SK-N-SH (cell line): ENCODE measurements around the gene CLCN3. TPM values are rescaled to one million over a fixed set of nuclear protein-coding genes. Genes with fewer than 3 reads are reported as not detected.

Source experiments
- CTCF ChIA-PET: fragments of 300-600, 350-600 bp; formaldehyde crosslinking; extraction: SDS; loops from one replicate; lab custom pipeline; 2021; lab: Yijun Ruan, JAX
- POLR2A ChIA-PET: fragments of 350-600 bp; sonication (Branson Sonifier 250); formaldehyde crosslinking; extraction: SDS; loops from one replicate; lab custom pipeline; 2020; ENCODE audit warnings: antibody characterized with exemption, inconsistent platforms; lab: Yijun Ruan, JAX
- DNase-seq: peaks from one replicate; pipeline ENCODE4 v3.0.0; 2012
- H2AFZ ChIP-seq: fragments of 200-600 bp; sonication (generic); 2 replicates; pipeline ENCODE4 v1.8.1; 2016; ENCODE audit warnings: antibody characterized with exemption, mild to moderate bottlenecking, low read depth
- H3F3A ChIP-seq: fragments of 200-600 bp; sonication (generic); replicated peaks from 2 replicates; pipeline ENCODE3; 2016; ENCODE audit warnings: antibody characterized with exemption, mild to moderate bottlenecking; ENCODE audit not compliant: insufficient read depth
- H3K27ac ChIP-seq, 2 experiments: fragments of 200-500 bp in 1 of 2; fragments of 200-600 bp in 1 of 2; sonication (Bioruptor generic) in 1 of 2; sonication (generic), shearing (Covaris generic) in 1 of 2; 2 replicates each; pipeline versions ENCODE4 v1.5.1 to v1.6.1; 2014 to 2016; ENCODE audit warnings: low read depth in 2 of 2, inconsistent platforms in 1 of 2, low read length in 1 of 2, mild to moderate bottlenecking in 1 of 2, mixed read lengths in 1 of 2
- H3K27me3 ChIP-seq: fragments of 200-600 bp; sonication (generic), shearing (Covaris generic); 2 replicates; pipeline ENCODE4 v1.6.1; 2016; ENCODE audit warnings: mixed run types; ENCODE audit not compliant: insufficient read depth
- H3K36me3 ChIP-seq, 2 experiments: fragments of 200-500 bp in 1 of 2; fragments of 200-600 bp in 1 of 2; sonication (Bioruptor generic) in 1 of 2; sonication (generic) in 1 of 2; replicated peaks in 1 of 2; 2 replicates each; pipeline versions ENCODE3 to v1.5.1; 2014 to 2016; ENCODE audit warnings: low read length in 1 of 2, mild to moderate bottlenecking in 1 of 2; ENCODE audit not compliant: insufficient read depth in 2 of 2, control insufficient read depth in 1 of 2
- H3K4me1 ChIP-seq, 2 experiments: fragments of 200-500 bp in 1 of 2; fragments of 200-600 bp in 1 of 2; sonication (Bioruptor generic) in 1 of 2; sonication (generic), shearing (Covaris generic) in 1 of 2; 2 replicates each; pipeline versions ENCODE4 v1.5.1 to v1.6.1; 2014 to 2016; ENCODE audit warnings: low read depth in 1 of 2, low read length in 1 of 2, mixed run types in 1 of 2; ENCODE audit not compliant: insufficient read depth in 2 of 2, control insufficient read depth in 1 of 2
- H3K4me2 ChIP-seq: fragments of 200-600 bp; sonication (generic), shearing (Covaris generic); 2 replicates; pipeline ENCODE4 v1.6.1; 2017; ENCODE audit warnings: mixed run types
- H3K4me3 ChIP-seq, 2 experiments: fragments of 200-500 bp in 1 of 2; fragments of 200-600 bp in 1 of 2; sonication (Bioruptor generic) in 1 of 2; sonication (generic), shearing (Covaris generic) in 1 of 2; 2 replicates each; pipeline versions ENCODE4 v1.5.1 to v1.8.1; 2014 to 2016; ENCODE audit warnings: low read depth in 2 of 2, inconsistent platforms in 1 of 2, low read length in 1 of 2, mild to moderate bottlenecking in 1 of 2, mixed read lengths in 1 of 2, moderate library complexity in 1 of 2
- H3K79me2 ChIP-seq: fragments of 200-600 bp; sonication (generic); 2 replicates; pipeline ENCODE4 v1.8.1; 2017; ENCODE audit warnings: mild to moderate bottlenecking; ENCODE audit not compliant: insufficient read depth
- H3K9ac ChIP-seq: fragments of 200-600 bp; sonication (generic); 2 replicates; pipeline ENCODE4 v1.6.1; 2017; ENCODE audit warnings: mixed run types
- H3K9me2 ChIP-seq: fragments of 200-600 bp; sonication (generic); 2 replicates; pipeline ENCODE4 v1.6.1; 2017; ENCODE audit warnings: mixed run types
- H3K9me3 ChIP-seq: fragments of 200-600 bp; sonication (generic); 2 replicates; pipeline ENCODE4 v1.6.1; 2017; ENCODE audit warnings: mixed run types, mild to moderate bottlenecking, moderate library complexity
- H4K20me1 ChIP-seq: fragments of 200-600 bp; sonication (generic); 2 replicates; pipeline ENCODE4 v1.6.1; 2017; ENCODE audit warnings: mild to moderate bottlenecking, mixed run types; ENCODE audit not compliant: insufficient read depth
- CTCF ChIP-seq: fragments of 200-600 bp; sonication (generic); IDR thresholded peaks from 2 replicates; pipeline ENCODE4 v1.6.1; 2017; ENCODE audit warnings: antibody characterized with exemption, mild to moderate bottlenecking, moderate library complexity
- EP300 ChIP-seq, 2 experiments: IDR thresholded peaks; 2 replicates each; pipeline versions ENCODE4 v1.4.0 to v1.6.1; 2012; ENCODE audit warnings: borderline replicate concordance in 1 of 2, low read depth in 1 of 2, low read length in 1 of 2
- GABPA ChIP-seq: IDR thresholded peaks from 2 replicates; pipeline ENCODE4 v1.4.0; 2012; ENCODE audit warnings: low read depth, mild to moderate bottlenecking
- JUND ChIP-seq: IDR thresholded peaks from 2 replicates; pipeline ENCODE4 v1.4.0; 2012
- MXI1 ChIP-seq: IDR thresholded peaks from 2 replicates; pipeline ENCODE4 v1.6.1; 2012; ENCODE audit warnings: mild to moderate bottlenecking, low read depth, low read length, improper control_type of control experiment
- NFIC ChIP-seq: IDR thresholded peaks from 2 replicates; pipeline ENCODE4 v1.4.0; 2012; ENCODE audit warnings: borderline replicate concordance
- NRF1 ChIP-seq: IDR thresholded peaks from 2 replicates; pipeline ENCODE4 v1.6.1; 2012; ENCODE audit warnings: low read depth, mild to moderate bottlenecking, low read length
- PBX3 ChIP-seq: IDR thresholded peaks from 2 replicates; pipeline ENCODE4; 2012
- SIN3A ChIP-seq: IDR thresholded peaks from 2 replicates; pipeline ENCODE4 v1.6.1; 2012; ENCODE audit warnings: low read depth, mild to moderate bottlenecking, low read length, moderate library complexity, borderline replicate concordance
- TAF1 ChIP-seq: IDR thresholded peaks from 2 replicates; pipeline ENCODE4 v1.6.1; 2012; ENCODE audit warnings: low read depth, mild to moderate bottlenecking, low read length, moderate library complexity, borderline replicate concordance
- TEAD4 ChIP-seq: IDR thresholded peaks from 2 replicates; pipeline ENCODE4 v1.4.0; 2012; ENCODE audit warnings: mild to moderate bottlenecking, borderline replicate concordance; ENCODE audit not compliant: insufficient read depth
- USF2 ChIP-seq: fragments of 150-350 bp; IDR thresholded peaks from 2 replicates; pipeline ENCODE4 v1.6.1; 2017; ENCODE audit warnings: antibody characterized with exemption, low read length, low read depth, borderline replicate concordance
- YY1 ChIP-seq: IDR thresholded peaks from 2 replicates; pipeline ENCODE4 v1.4.0; 2012; ENCODE audit warnings: low read depth, mild to moderate bottlenecking
- ZBTB33 ChIP-seq: IDR thresholded peaks from 2 replicates; pipeline ENCODE4 v1.4.0; 2012; ENCODE audit warnings: low read depth, borderline replicate concordance
- WGBS: methylation state at CpG from one replicate; pipeline ENCODE4 v1.1.6; 2017; ENCODE audit warnings: low lambda C conversion rate; 5-methylcytosine and 5-hydroxymethylcytosine counted together
- polyA plus RNA-seq, 3 experiments: library from polyadenylated mRNA; depleted of rRNA; stranded (reverse); fragments of >200 nt; gene quantifications; 2 replicates each; pipeline ENCODE4 v1.2.3, GENCODE V29; 2012

CLCN3 gene
- polyA plus RNA-seq, 1 of the 3 experiments (the other 2 are of a cell fraction) = 11.8 TPM

GRCh38 chr4:169582203-169582602, 38.2 kb upstream of the CLCN3 start (continued):
- TF ChIP-seq CTCF = no peak
- TF ChIP-seq TEAD4 = no peak
- TF ChIP-seq TAF1 = no peak
- TF ChIP-seq, all 33 proteins: peak for 0

- no peak for TF ChIP-seq ZBTB33
- no peak for TF ChIP-seq USF2
- TF ChIP-seq, all 33 proteins: peak for 0
- CTCF ChIA-PET = interaction anchor here (1.0 kb wide), 1 partner anchor 17 kb away, joined by 3 read pairs; no protein-coding TSS in a partner anchor
Observed at GRCh38 chr4:169582706-169583105, 37.7 kb upstream of the CLCN3 start.

GRCh38 chr4:169583563-169583962, 36.8 kb upstream of the CLCN3 start:
- Histone ChIP-seq H3K27ac (no peak overlapping the region), H3K27me3 (no peaks in the 10 kb centered on the region), H3K9me2 (no peaks in the 10 kb centered on the region; the same call in 1 of the 2 replicates), H3K79me2 (no peaks in the 10 kb centered on the region), H3K9ac (no peak overlapping the region), H3K4me3 (no peak overlapping the region), H3K9me3 (no peaks in the 10 kb centered on the region), H3K36me3 (peaks cover 34 to 42% of the 10 kb centered on the region in 2 experiments), H3K4me2 (no peak overlapping the region), H3F3A (no peaks in the 10 kb centered on the region), H2AFZ (no peak overlapping the region), H3K4me1 (no peaks in the 10 kb centered on the region), H4K20me1 (no peaks in the 10 kb centered on the region)
- DNase-seq = no peak
- POLR2A ChIA-PET = no interaction called here
- CTCF ChIA-PET = interaction anchor here (1.0 kb wide), 1 partner anchor 18 kb away, joined by 3 read pairs; no protein-coding TSS in a partner anchor
- 83% methylated on average over 2 of the region's 2 CpGs for WGBS
- TF ChIP-seq GABPA = no peak
- TF ChIP-seq YY1 = no peak
- TF ChIP-seq EP300 (IDR thresholded peaks at IDR 0.05; ENCODE audit: borderline replicate concordance in 1 of 2, low read depth in 1 of 2, low read length in 1 of 2) = no peak
- TF ChIP-seq ZBTB33 = no peak
- no peak for TF ChIP-seq TAF1
- no peak for TF ChIP-seq MXI1
- TF ChIP-seq SIN3A = no peak
- no peak for TF ChIP-seq CTCF
- no peak for TF ChIP-seq JUND
- no peak for TF ChIP-seq PBX3
- TF ChIP-seq NFIC = no peak
- no peak for TF ChIP-seq NRF1

More at GRCh38 chr4:169582706-169583105, 37.7 kb upstream of the CLCN3 start:
- Histone ChIP-seq H3K27ac (no peak overlapping the region), H3K4me2 (no peak overlapping the region), H2AFZ (no peak overlapping the region), H3K79me2 (no peaks in the 10 kb centered on the region), H3K9me2 (no peaks in the 10 kb centered on the region), H4K20me1 (no peaks in the 10 kb centered on the region), H3K36me3 (peaks cover 32 to 39% of the 10 kb centered on the region in 2 experiments), H3F3A (no peaks in the 10 kb centered on the region), H3K4me1 (no peaks in the 10 kb centered on the region), H3K27me3 (no peaks in the 10 kb centered on the region), H3K9ac (no peak overlapping the region), H3K4me3 (no peak overlapping the region), H3K9me3 (no peaks in the 10 kb centered on the region)
- no peak for DNase-seq
- 95% methylated on average over 3 of the region's 3 CpGs for WGBS
- POLR2A ChIA-PET = no interaction called here
